Activated T-cell treated with anti-CD3 and anti-CD28 coated beads, Interleukin-2, amount 50 U/mL, for 48 hours (primary cell): ENCODE measurements around the gene NAA11.
"Not testable (repeated sequence)": the region's sequence is repeated elsewhere in the genome, so short reads cannot be mapped to it uniquely, and the experiment has no call there.

Source experiments
- DNase-seq, 2 experiments: peaks; one replicate each; pipeline ENCODE4 v3.0.0-alpha.2; 2020

Gene NAA11

GRCh38 chr4:79306795-79307194 lies 19.1 kb downstream of the NAA11 start:
- no peak for DNase-seq

- no peak for DNase-seq
These were observed 25.6 kb downstream of the NAA11 start for GRCh38 chr4:79300280-79300679.

GRCh38 chr4:79298484-79298883 lies 27.4 kb downstream of the NAA11 start:
- no peak for DNase-seq

- DNase-seq = no peak
These were observed 27.8 kb downstream of the NAA11 start for GRCh38 chr4:79298027-79298426.

GRCh38 chr4:79297479-79297878 lies 28.4 kb downstream of the NAA11 start:
- DNase-seq = no peak

- no peak for DNase-seq
These were observed 29.0 kb downstream of the NAA11 start for GRCh38 chr4:79296768-79297428.

- DNase-seq = no peak
These were observed 30.8 kb downstream of the NAA11 start for GRCh38 chr4:79295086-79295485.

GRCh38 chr4:79294064-79294463 lies 31.8 kb downstream of the NAA11 start:
- no peak for DNase-seq

GRCh38 chr4:79292008-79292407 lies 33.9 kb downstream of the NAA11 start:
- no peak for DNase-seq

- DNase-seq = no peak
These were observed 35.5 kb downstream of the NAA11 start for GRCh38 chr4:79290376-79290775.

GRCh38 chr4:79288185-79288584 lies 37.7 kb downstream of the NAA11 start:
- DNase-seq = no peak

- DNase-seq = no peak
These were observed 38.1 kb downstream of the NAA11 start for GRCh38 chr4:79287718-79288117.

- DNase-seq = no peak
These were observed 38.8 kb downstream of the NAA11 start for GRCh38 chr4:79287076-79287475.

GRCh38 chr4:79281566-79282359 lies 44.1 kb downstream of the NAA11 start:
- no peak for DNase-seq

GRCh38 chr4:79277467-79277866 lies 48.4 kb downstream of the NAA11 start:
- DNase-seq = not testable (repeated sequence)

- no peak for DNase-seq
These were observed 51.9 kb downstream of the NAA11 start for GRCh38 chr4:79273915-79274314.

GRCh38 chr4:79272761-79273160 lies 53.1 kb downstream of the NAA11 start:
- no peak for DNase-seq

- no peak for DNase-seq
These were observed 53.7 kb downstream of the NAA11 start for GRCh38 chr4:79272126-79272525.

- no peak for DNase-seq
These were observed 58.2 kb downstream of the NAA11 start for GRCh38 chr4:79267671-79268070.
